Femur (tissue), 1 donor: ENCODE measurements around the gene B3GAT3.
"Not testable (repeated sequence)": the region's sequence is repeated elsewhere in the genome, so short reads cannot be mapped to it uniquely, and the experiment has no call there.

Experiments
- DNase-seq: peaks from one replicate; pipeline ENCODE4 v3.0.0-alpha.2; 2017

B3GAT3 gene

DNA sequence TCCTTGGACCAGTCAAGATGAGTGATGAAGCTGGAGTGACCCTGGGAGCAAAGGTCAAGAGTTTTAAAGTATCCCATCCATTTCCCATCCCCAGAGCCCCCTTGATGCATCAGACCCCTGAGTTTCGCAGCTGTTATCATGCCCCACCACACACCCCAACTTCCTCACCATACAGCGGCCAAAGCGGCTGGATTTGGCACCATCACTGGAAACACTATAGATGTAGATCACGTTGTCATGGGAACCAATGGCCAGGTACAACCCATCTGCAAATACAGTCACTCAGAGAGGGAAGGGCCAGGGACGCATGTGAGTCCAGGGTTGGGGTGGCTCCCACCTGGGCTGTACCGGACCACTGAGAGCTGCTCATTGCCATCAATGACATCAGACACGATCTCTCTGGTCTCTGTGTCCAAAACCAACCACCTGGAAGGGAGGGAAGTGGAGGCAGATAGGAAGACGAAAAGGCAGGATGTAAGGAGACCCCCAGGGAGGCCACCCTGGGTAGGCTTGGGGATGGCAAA, 17.9 kb downstream of the B3GAT3 start:
- DNase-seq = peak; percentile 52

DNA sequence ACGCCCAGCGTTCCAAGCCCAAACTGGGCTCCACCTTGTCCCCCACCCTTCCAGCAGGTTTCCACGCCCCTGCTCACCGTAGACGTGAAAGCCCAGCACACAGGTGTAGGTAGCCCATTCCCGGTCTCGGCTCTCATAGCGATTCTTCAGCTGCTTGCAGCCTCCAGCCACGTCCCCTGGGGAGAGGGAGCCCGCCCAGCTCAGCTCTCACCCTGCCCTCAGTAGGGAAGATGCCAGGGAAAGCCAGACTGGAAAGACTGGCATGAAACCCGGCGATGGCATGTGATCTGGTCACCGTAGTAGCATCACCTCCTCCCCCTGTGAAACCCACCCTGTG, 18.7 kb downstream of the B3GAT3 start:
- no peak for DNase-seq

DNA sequence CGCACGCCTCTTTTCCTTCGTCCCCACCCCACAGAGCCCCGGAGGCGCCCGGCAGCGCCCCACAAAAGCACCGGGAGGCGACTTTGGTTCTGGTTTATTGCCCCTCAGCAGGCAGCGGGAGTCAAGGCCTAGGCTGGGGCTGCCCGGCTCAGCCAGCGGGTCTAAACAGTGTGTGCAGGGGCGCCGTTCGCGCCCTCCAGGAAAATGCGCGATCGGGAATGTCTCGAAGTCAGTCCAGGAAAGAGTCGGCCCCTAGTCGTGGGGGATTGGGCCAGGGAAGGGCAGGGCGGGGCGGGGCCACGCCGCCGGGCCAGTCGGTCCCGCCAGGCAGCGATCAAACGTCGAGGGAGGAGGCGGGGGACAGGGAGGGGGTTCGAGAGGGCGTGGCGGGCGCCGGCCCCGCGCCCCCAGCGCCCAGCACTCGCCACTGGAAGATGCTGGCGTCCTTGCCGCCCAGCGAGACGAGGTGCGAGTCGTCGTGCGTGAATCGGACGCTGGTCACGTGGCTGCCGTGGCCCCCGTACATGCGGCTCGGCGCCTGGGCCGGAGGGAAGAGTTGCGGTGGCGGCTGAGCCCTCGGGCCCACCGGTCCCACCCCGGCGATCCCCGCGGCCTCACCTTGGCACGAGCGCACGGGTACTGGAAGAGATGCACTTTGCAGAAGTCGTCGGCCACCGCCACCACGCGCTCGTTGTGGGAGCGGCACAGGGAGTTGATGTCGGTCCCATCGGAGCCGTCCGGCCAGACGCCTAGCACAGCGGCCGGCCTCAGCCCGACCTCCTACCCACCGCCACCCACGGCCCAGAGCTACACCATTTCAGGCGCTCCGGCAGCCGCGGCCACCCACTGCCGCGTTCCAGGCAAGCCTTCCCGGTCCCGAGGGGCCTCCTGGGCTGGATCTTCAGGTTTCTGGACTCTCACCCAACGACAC, 19.4 kb downstream of the B3GAT3 start:
- DNase-seq = peak; percentile 83

DNA sequence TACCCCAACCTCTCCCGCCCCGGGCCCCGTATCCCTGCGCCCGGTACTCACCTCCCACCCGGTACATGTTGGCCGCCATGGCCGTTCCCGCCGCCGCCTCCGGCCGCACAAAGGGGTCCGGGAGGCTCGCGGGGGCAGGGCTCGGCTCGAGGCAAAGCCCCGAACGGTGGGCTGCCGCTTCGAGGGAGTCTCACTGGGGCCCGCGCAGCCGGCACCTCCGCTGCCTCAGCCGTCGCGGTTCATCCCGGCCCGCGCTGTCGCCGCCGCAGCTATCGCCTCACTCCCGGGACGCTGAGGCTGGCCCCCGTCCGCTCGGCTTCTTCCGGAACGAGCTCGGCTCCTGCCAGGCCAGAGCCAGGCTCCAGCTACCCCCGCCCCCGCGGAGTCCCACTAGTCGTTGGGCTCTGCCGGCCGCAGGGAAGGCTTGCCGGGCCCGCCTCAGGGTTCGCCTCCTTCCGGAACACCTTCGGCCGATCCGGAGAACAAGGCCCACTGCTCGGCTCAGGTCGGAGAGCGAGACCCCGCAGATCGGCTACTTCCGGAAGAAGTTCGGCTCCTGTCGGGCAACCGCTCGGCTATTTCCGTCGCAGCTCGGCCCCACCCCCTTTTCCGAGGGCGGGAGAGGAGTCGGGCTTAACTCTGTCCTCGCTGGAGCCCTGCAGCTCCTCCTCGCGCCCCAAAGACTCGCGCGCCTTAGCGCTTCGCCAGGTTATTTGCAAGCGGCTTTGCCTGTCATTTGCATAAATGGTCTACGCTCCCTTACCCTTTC, 20.2 kb downstream of the B3GAT3 start, which contains the start of gene MTA2:
Gene MTA2, minus strand, starts transcription at position 494 of the 769 bp plus-strand sequence. Its CDS starts 415 bp downstream, at position 79.
- peak; percentile 100 for DNase-seq

DNA sequence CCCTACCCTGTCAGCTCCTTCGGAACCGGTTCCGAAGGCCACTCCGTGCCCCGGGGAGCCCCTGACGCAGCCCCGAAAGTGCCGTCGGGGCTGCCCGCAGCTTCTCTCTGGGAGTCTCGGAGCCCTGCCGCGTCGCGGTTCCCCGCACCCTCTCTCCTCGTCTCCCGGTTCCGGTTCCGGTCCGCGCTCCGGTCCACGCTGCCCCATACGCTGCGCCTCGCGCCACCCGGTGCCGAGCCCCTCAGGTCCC, 20.7 kb downstream of the B3GAT3 start:
- no peak for DNase-seq

DNA sequence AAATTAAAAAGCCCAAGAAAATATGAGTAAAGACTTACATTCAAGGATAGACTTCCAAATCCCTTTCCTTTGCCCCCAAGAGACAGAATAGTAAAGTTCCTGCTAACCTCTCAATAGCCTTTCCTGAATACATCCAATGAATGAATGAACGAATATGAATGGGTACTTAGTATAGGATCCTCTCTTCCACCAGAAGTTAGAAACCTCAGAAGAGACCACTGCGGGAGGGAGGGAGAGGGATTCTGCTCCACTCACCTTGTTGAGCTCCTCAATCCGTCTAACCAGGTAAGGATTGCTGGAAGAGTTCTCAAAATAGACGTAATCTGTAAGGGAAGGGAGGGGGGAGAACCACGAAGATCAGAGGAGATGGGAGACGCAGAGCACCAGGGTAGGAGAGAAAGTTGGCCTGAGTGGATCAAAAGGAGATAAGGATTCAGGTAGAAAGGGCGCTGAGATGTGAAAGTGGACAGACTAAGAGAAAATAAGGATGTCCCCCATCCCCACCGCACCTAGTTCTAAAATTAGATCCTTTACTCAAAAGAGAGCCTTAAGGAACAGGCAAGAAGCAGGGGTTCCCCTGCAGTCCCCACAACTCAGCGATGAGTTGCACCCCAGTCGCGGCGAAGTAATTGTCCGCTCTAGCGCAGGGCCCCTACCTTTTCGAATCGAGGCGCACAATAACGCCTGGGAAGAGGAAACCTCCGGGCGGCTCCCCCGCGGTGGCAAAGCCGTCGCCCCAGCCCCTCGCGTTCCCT, 21.2 kb downstream of the B3GAT3 start:
- DNase-seq = no peak

DNA sequence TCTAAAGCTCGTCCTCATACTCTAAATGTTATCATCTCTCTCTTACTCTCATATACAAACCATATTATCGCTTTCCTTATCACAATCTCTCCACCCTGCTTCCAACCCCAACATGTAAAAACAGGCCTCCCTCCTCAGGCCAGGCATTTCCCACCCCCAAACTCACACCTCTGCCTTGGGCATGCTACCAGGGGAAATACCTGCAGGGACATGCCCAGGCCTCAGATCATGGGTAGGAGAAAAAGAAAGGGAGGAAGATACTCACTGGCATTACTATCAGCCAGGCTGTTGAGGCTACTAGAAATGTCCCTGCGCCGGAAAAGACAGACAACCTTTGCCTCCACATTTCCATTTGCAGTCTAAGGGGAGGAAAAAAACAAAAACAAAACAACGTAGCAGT, 21.9 kb downstream of the B3GAT3 start:
- DNase-seq = no peak

DNA sequence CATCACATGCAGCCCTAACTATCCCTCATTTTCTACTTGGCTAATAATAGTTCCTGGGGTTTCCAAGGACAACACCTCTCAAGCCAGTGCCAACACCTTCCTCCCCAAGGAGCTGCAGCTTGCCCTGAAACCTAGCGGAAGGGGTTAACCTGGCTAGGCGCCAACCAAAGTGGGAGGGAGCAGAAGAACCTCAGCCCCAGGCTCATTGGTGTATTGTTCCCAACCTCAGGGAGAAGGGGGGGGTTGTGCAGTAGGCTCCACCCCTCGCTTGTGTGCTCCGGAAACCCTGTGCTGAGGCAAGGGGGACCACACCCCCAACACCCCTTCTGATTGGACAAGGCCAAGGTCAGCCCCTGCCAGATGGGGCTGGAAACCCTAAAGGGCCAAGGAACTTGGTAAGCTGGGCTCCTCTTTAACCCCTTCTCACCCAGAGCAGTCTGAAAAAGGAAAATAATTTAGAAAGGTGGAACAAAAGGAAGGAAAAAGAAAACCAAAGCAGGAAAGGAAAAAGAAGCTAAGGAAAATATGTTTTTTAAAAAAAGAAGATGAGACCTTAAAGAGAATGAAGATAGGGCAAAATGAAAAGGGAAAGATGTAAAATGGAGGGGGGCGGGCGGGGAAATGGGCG, 22.6 kb downstream of the B3GAT3 start:
- DNase-seq = peak; percentile 97

DNA sequence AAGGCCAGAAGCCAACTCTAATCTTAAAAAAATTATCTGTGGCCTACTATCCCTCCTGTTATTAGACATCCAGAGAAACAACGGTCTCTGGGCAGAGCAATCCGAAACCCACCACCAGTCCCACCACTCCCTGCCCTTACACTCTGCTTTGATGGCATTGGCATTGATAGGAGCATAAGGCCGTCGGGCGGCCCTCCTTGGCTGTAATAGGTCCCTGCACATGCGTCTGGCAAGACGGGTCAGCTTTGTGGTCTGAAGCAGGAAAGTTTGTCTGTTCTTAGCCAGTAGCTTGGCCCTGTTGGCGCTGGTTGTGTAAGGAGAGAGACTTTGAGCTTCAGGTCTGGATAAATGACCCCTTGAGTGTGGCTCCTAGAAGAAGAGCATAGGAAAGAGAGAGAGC, 26.7 kb downstream of the B3GAT3 start:
- DNase-seq = no peak

DNA sequence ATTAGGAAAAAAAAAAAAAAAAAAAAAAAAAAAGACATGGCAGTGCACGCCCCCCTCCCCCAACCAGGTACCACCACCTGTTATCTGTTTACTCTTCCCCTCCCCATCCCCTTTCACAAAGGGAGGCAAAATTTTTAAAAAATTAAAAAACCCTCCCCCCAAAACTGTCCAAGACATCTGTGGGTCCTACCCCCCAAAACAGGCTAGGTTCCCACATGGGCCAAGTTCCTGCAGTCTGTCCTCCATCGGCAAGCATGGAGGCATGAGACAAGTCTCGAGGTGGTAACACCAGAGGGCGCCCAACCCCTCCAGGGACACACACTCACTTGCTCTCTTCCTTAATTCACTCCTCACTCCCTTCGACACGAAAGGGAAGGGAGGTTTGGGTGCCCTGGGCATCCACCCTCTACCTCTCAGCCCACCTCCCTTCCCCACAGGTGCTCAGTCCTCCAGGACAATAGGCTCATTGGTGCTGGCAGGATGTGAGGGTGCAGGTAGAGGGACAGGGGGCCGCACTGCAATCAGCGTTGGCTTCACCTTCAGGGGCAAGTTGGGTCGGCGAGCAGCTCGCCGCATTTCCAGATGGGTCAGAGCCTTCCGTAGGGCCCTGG, 28.2 kb downstream of the B3GAT3 start:
- DNase-seq = peak; percentile 80

DNA sequence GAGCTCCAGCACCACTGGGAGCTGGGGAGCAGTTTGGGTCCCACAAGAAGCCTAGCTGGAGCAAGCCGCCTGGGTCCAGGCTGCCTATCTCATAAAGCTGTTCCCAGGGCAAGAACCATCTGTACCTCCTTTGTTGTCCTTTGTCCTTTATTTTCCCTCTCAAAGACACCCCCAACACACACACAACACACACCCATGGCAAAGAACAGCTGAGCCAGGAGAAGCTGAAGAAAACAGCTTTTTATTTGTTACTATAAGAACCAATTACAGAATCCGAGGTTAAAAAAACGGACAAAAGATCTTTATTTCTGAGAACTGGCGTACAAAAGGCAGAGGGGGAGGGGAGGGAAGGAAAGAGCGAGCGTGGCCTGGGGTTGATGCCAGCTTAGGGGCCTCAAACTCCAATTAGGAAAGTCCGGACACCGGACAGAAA, 28.8 kb downstream of the B3GAT3 start:
- DNase-seq = peak; percentile 19

DNA sequence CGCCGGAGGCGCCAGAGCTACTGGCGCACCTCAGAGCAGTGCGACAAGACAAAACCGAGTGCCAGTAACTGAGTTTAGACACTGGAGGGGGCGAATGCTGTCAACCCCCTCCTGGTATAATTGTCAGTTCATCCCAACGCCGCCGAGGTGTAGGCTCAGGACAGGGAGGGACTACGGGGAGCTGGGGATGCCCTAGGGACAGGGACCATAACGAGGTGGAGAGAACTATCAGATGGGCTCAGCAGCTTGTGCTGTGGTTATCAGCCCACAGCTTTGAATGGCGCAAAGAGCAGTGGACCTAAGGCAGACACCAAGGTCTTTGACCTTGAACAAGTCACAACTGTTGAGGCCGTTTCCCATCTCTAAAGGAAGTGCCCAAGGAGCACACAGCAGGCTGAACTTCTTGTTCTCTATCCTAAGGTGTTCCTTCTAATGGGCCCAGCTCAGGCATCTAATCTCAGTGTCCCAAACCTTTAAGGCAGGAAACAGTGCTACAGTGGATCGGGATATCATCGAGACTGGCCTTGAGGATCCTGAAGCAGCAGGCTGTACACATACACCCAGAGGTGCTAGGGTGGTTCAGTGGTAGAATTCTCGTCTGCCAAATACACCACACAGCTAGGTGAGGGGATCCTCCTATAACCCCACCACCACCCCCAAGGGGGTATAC, 29.5 kb downstream of the B3GAT3 start:
- peak; percentile 12 for DNase-seq

DNA sequence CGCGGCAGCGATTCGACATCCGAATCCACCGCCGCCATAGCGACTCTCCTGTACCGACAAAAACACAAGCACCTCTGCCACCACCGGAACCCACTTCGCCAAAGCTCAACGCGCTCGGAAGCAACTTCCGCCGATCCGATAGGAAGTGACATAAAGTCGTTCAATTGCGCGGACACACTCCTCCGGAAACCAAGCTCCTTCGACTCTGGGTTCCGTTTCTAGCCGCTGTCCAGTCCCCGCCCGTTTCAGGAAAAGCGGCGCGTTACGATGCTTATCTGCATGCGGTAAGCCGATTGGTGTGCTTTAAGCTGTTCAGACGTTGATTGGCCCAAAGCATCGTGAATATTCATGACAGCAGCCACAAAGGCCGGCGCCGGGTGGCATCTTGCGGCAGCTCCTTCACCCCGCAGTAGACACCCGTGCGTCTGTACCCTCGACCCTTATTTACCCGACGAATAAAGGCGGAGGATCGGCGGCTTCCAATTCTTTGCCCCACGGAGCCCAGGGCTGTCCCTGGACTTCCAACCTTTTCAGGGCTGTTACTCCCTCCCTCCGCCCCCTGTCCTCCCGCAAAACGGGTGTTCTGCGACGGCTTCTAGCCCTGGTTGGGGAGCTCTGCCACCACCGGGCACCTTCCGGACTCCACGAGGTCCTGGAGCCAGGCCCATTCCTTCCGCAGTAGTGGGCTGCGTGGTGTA, 30.2 kb downstream of the B3GAT3 start, which contains the start of gene TUT1:
Gene TUT1, minus strand, starts transcription at position 76 of the 698 bp plus-strand sequence. Its CDS starts 38 bp downstream, at position 38.
- peak; percentile 98 for DNase-seq

DNA sequence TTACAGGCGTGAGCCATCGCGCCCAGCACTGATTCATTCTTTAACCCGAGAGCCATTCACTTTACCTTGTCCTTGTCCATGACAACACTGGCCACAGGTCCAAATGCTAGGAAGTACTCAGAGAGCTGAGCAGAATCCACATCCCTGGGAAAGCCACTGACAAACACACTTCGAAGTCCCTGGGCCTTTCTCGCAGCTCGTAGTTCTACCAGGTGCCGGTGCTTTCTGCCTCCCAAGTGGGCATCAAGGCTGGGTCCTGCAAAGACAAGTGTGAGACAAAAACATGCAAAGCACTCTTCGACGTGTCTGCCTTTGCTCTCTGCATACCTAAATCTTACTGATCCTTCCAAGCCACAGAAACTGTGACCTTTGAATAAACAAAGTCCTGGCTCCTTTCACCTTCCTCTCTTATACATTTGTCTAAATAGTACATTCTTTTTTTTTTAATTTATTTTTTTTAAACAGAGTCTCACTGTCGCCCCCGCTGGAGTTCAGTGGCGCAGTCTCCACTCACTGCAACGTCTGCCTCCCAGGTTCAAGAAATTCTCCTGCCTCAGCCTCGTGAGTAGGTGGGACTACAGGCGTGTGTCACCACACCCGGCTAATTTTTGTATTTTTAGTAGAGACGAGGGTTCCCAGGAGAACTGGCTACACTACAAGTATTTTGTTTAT, 32.7 kb downstream of the B3GAT3 start:
- no peak for DNase-seq

DNA sequence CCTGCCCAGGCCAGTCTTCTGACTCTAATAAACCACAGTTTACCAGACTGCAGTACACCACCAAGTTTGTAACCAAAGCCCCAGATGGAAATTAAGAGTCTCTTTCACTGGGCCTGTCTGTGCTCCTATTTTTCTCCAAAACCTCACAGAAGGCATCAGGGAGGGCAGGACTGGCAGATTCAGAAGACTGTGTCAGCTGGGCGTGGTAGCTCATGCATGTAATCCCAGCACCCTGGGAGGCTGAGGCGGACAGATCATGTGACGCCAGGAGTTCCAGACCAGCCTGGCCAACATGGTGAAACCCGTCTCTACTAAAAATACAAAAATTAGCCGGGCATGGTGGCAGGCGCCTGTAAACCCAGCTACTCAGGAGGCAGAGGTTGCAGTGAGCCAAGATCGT, 36.4 kb downstream of the B3GAT3 start:
- DNase-seq = not testable (repeated sequence)

DNA sequence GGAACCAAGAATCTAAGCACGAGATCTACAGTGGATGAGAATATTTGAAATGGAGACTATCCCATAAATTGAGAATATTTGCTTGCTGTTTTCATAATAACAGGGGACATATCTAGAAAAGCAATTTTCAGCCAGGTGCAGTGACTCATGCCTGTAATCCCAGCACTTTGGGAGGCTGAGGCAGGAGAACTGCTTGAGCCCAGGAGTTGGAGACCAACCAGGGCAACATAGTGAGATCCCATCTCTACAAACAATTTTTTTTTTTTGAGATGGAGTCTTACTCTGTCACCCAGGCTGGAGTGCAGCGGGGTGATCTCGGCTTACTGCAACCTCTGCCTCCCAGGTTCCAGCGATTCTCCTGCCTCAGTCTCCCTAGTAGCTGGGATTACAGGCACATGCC, 40.1 kb downstream of the B3GAT3 start:
- not testable (repeated sequence) for DNase-seq

DNA sequence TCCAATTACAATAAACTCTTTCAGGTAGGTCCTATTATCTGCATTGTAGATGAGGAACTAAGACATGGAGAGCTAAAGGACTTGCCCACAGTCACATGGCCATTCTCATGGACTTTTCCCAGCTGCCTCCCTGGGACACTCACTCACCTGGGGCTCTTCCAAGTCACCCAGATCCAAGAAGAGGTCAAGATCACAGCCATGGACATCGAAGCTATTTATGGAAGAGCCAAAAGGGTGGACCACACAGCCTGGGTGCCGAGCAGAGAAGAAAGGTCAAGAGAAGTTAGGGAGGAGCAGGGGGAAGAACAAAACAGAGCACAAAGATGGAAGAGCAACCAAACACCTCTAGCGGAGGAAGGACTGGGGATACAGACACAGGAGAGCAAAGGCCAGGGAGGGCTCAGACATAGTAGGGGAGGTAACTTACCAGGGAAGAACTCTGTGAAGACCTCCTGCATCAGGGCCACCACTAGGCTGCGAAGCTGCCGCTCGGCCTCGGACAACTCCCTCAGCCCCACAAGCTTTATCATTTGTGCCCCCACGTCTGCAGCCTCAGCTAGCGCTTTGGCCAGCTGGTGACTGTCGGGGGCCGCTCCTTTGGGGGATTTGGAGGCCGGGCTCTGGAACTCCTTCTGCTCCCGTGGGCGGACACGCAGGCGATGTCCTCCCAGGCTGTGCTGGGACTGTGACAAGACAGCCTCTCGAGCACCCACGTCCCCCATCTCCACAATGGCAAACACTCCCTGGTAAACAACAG, 40.6 kb downstream of the B3GAT3 start:
- DNase-seq = no peak

DNA sequence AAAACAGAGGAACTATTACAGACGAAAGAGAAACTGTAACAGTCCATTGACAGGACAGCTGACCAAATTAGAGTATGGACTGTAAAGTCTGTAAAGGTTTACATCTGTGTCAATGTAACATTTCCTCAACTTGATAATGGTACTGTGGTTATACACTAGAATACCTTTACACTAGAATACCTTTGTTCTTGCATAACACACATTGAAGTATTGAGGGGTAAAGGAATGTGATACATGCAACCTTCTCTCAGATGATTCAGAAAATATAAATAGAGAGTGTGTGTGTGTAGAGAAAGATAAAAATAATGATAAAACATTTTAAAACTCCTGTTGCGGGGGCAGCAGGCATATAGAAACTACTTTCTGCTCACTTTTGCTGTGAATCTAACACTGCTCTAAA, 42.5 kb downstream of the B3GAT3 start:
- DNase-seq = no peak

DNA sequence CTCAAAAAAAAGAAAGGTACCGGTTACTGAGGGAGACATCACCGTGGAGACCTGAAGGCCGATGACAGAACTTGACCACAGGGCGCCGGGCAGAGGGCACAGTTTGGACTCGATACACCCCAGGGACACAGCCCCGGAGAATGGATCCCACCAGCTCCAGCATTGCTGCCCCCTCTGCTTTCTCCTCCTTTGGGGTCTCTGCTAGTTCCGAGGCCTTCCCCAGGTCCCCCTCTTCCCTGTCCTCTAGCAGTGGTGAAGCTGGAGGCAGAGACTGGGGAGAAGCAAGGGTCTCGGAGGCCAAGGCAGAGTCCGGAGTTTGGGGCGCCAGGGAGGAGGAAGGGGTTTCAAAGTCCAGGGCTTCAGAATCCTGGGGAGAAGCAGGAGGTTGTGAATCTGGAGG, 43.2 kb downstream of the B3GAT3 start:
- no peak for DNase-seq
